ENCODE results near the gene SLC35F3.

- TF ChIP-seq CTCF (IDR thresholded peaks at IDR 0.05) (no peak), POLR2A (IDR thresholded peaks at IDR 0.05) (no peak)
Measured at GRCh38 chr1:233957691-233958090, 53.2 kb downstream of the SLC35F3 start.

Measured in Peyer's patch (tissue), 4 donors.